SJSA1 (cell line): ENCODE measurements around the gene TAF1B. TPM values are rescaled to one million over a fixed set of nuclear protein-coding genes. Genes with fewer than 3 reads are reported as not detected.

Source experiments
- DNase-seq, 2 experiments: peaks; one replicate each; pipeline ENCODE4 v3.0.0-alpha.2; 2015 to 2020; ENCODE audit warnings: low spot score in 2 of 2, low read depth in 1 of 2
- H3K27ac ChIP-seq: fragments of 250-450 bp; sonication (Bioruptor Pico); 2 replicates; pipeline ENCODE4 v1.5.1; 2020; ENCODE audit warnings: mild to moderate bottlenecking, moderate library complexity
- H3K27me3 ChIP-seq: fragments of 250-450 bp; sonication (Bioruptor Pico); replicated peaks from 2 replicates; pipeline ENCODE4 v1.5.1; 2020; ENCODE audit warnings: mild to moderate bottlenecking, moderate library complexity
- H3K36me3 ChIP-seq: fragments of 250-450 bp; sonication (Bioruptor Pico); 2 replicates; pipeline ENCODE4 v1.5.1; 2020; ENCODE audit warnings: mild to moderate bottlenecking
- H3K4me1 ChIP-seq: fragments of 250-450 bp; sonication (Bioruptor Pico); replicated peaks from 2 replicates; pipeline ENCODE4 v1.6.1; 2021; ENCODE audit warnings: mild to moderate bottlenecking
- H3K4me3 ChIP-seq: fragments of 250-450 bp; sonication (Bioruptor Pico); 2 replicates; pipeline ENCODE4 v1.5.1; 2020; ENCODE audit warnings: mild to moderate bottlenecking
- H3K9me3 ChIP-seq: fragments of 250-450 bp; sonication (Bioruptor Pico); replicated peaks from 2 replicates; pipeline ENCODE4 v1.5.1; 2020; ENCODE audit warnings: mild to moderate bottlenecking
- total RNA-seq: library from RNA; depleted of rRNA; stranded (reverse); fragments of >200 nt; shearing (Covaris generic); gene quantifications from 2 replicates; pipeline ENCODE4 v1.2.3, GENCODE V29; 2014

Gene TAF1B
- total RNA-seq, 1 experiment from 2014 or later: 35.6 TPM

DNA sequence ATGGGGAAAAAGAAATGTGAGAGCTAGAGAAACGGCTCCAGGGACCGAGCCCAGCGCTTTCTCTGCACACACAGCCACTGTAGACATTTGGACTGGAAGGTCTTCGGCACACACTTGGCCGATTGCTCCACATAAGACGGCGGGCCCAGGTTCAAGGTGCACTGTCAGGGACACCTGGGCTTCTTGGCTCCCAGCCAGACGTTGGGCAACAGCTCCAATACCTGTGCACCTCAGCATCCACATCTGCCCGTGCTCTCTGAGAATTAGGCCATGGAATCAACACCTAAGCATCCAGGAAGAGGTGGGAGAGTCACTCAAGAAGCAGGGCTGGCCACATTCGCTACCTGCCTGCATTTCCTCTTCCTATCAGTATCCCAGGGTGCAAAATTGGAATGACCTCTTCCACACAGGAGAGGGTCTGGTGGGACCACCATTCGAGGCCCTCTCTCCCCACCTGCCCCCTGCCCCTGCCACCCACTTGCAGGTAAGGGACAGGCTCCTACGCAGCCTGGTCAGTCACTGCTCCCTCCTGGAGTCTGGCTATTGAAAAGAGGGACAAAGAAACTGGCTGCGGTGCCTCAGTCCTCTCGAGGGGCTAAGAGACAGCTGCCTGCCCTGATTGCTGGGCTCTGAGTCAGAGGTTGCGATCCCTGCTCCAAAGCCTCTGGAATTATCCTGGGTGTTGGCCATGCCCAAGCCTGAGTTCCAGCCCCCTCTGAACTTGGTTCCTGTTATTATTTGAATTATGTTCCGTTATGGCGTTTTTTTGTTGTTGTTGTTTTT, 40.1 kb upstream of the TAF1B start:
- 0 out of 2 replicates have a peak, but pooled peaks cover 3% of the 10 kb centered on the region for H3K9me3 ChIP-seq
- H3K36me3 ChIP-seq: no peaks in the 10 kb centered on the region
- H3K4me3 ChIP-seq: no peak overlapping the region
- peak overlapping the region; percentile 81 for H3K27ac ChIP-seq
- peak; percentile 50 to 82 for DNase-seq
- H3K4me1 ChIP-seq: peaks cover 47% of the 10 kb centered on the region
- no peaks in the 10 kb centered on the region for H3K27me3 ChIP-seq

DNA sequence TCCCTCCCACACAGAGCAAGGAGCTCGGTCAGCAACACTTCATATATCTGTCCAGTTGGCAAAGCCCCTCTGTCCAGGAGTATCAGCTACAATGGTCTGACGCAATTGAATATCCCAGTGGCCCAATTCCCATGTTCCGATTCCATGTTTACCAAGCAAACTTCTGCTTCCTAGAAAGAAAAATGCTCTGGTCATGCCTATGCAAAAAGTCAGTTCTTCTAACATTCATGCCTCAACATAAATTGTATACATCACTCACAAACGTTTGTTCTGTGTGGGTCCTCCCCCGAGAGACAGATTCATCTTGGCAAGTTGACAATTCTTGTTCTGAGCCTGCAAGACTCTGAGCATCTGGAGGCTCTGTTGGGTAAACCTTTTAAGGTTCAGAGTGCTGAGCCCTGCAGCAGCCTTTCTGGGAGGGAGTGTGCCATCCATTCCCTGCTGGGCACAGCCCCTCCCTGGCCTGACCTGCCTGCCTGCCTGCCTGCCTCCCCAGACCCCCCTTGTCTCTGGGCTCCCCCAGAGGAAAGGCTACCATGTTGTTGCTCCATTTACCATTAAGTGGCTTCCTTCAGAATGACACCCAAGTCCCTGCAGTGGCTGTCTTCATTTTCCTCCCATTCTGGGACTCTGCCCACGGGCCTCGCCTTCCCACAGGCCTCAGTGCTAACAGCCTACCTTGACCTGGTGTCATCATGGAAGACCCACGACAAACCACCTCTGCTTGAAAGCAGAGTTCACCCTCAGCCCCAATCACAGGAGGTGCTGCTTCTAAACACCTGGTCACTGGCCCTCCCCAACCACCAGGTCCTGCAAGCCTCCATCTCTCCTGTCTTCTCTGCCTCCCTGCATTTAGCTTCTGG, 37.6 kb upstream of the TAF1B start:
- Histone ChIP-seq H3K27ac (no peak overlapping the region), H3K4me3 (no peak overlapping the region), H3K9me3 (0 out of 2 replicates have a peak, but pooled peaks cover 3% of the 10 kb centered on the region), H3K4me1 (peaks cover 34% of the 10 kb centered on the region), H3K27me3 (no peaks in the 10 kb centered on the region), H3K36me3 (no peaks in the 10 kb centered on the region)
- no peak for DNase-seq

- Histone ChIP-seq H3K27me3 (no peaks in the 10 kb centered on the region), H3K27ac (no peak overlapping the region), H3K4me1 (peaks cover 28% of the 10 kb centered on the region), H3K9me3 (0 out of 2 replicates have a peak, but pooled peaks cover 3% of the 10 kb centered on the region), H3K4me3 (no peak overlapping the region), H3K36me3 (no peaks in the 10 kb centered on the region)
- DNase-seq: no peak
Measured at GRCh38 chr2:9806298-9806610, 37.0 kb upstream of the TAF1B start.

GRCh38 chr2:9806656-9807055, 36.6 kb upstream of the TAF1B start:
- H3K4me3 ChIP-seq: no peak overlapping the region
- DNase-seq: no peak

GRCh38 chr2:9807056-9807455, 36.2 kb upstream of the TAF1B start:
- H3K36me3 ChIP-seq: no peaks in the 10 kb centered on the region

More at GRCh38 chr2:9806656-9807055, 36.6 kb upstream of the TAF1B start:
- Histone ChIP-seq H3K27me3 (no peaks in the 10 kb centered on the region), H3K36me3 (no peaks in the 10 kb centered on the region), H3K4me1 (peaks cover 27% of the 10 kb centered on the region), H3K9me3 (0 out of 2 replicates have a peak, but pooled peaks cover 3% of the 10 kb centered on the region), H3K27ac (no peak overlapping the region)

DNA sequence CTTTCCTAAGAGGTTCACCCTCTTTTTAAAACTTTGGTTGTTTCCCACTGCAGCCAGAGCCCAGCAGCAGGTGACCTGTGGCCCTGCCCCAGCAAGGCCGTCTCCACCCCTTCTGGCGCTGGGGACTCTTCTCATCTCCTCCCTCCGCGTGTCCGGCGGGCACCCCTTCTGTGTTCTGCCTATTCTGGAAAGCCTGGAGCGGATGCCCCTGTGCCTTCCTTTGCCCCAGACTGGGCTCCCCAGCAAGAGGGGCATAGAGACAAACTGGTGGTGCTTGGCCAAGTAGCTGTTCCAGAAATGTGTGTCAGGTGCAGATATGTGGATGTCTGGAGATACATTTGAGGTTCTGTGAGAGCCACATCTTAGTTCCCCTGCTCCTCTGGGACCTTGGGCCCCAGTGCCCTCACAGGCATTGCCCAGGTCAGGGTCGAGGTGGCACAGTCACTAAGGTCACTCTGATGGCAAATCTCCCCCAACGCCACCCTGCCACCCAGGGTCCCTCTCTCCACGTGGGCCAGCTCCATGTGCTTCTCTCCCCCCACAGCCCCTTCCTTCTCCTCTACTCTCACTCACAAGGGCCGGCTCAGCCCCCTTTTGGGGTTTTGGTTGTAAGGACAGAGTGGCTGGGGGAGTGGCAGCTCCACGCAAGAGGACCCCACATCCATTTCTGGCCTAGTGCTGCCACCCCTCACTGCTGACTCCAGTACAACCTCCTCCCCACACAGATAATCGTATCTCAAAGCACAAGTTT, 35.5 kb upstream of the TAF1B start:
- Histone ChIP-seq H3K27ac (no peak overlapping the region), H3K4me3 (no peak overlapping the region), H3K27me3 (no peaks in the 10 kb centered on the region), H3K36me3 (no peaks in the 10 kb centered on the region), H3K9me3 (0 out of 2 replicates have a peak, but pooled peaks cover 3% of the 10 kb centered on the region), H3K4me1 (peaks cover 27% of the 10 kb centered on the region)
- DNase-seq: no peak

More at GRCh38 chr2:9807056-9807455, 36.2 kb upstream of the TAF1B start:
- Histone ChIP-seq H3K4me3 (no peak overlapping the region), H3K27ac (no peak overlapping the region), H3K27me3 (no peaks in the 10 kb centered on the region), H3K9me3 (0 out of 2 replicates have a peak, but pooled peaks cover 3% of the 10 kb centered on the region), H3K4me1 (peaks cover 27% of the 10 kb centered on the region)
- no peak for DNase-seq

- peaks cover 24% of the 10 kb centered on the region for H3K4me1 ChIP-seq
- H3K36me3 ChIP-seq: no peaks in the 10 kb centered on the region
- no peak for DNase-seq
Measured at GRCh38 chr2:9808334-9809063, 34.8 kb upstream of the TAF1B start.

DNA sequence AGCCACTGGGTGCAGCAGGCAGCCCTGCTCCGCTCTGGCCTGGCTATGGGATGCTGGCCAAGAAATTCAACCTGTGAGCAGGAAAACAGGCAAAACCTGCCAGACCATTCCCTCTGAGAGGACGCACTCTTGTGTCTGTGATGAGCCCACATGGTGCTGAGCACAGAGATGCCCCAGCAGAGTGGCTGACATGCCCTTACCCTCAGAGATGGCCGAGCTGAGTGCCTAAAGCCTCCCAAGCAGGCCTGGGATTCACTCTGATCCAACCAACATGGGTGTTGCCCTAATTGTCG, 34.3 kb upstream of the TAF1B start:
- Histone ChIP-seq H3K27me3 (no peaks in the 10 kb centered on the region), H3K4me3 (no peak overlapping the region), H3K4me1 (peaks cover 24% of the 10 kb centered on the region), H3K36me3 (no peaks in the 10 kb centered on the region), H3K27ac (no peak overlapping the region), H3K9me3 (0 out of 2 replicates have a peak, but pooled peaks cover 3% of the 10 kb centered on the region)
- DNase-seq: no peak

More at GRCh38 chr2:9808334-9809063, 34.8 kb upstream of the TAF1B start:
- Histone ChIP-seq H3K9me3 (0 out of 2 replicates have a peak, but pooled peaks cover 3% of the 10 kb centered on the region), H3K27me3 (no peaks in the 10 kb centered on the region), H3K27ac (no peak overlapping the region), H3K4me3 (no peak overlapping the region)

- H3K4me1 ChIP-seq: peaks cover 29% of the 10 kb centered on the region
- DNase-seq: no peak
Measured at GRCh38 chr2:9809448-9810088, 33.7 kb upstream of the TAF1B start.

GRCh38 chr2:9811216-9811615, 32.1 kb upstream of the TAF1B start:
- Histone ChIP-seq H3K4me3 (no peak overlapping the region), H3K36me3 (no peaks in the 10 kb centered on the region), H3K27me3 (no peaks in the 10 kb centered on the region), H3K27ac (no peak overlapping the region), H3K9me3 (no peaks in the 10 kb centered on the region), H3K4me1 (peaks cover 38% of the 10 kb centered on the region)
- DNase-seq: no peak

More at GRCh38 chr2:9809448-9810088, 33.7 kb upstream of the TAF1B start:
- H3K27ac ChIP-seq: no peak overlapping the region
- no peaks in the 10 kb centered on the region for H3K36me3 ChIP-seq
- H3K4me3 ChIP-seq: no peak overlapping the region
- H3K9me3 ChIP-seq: no peaks in the 10 kb centered on the region
- H3K27me3 ChIP-seq: no peaks in the 10 kb centered on the region

GRCh38 chr2:9811679-9812511, 31.4 kb upstream of the TAF1B start:
- Histone ChIP-seq H3K4me1 (peaks cover 38% of the 10 kb centered on the region), H3K36me3 (no peaks in the 10 kb centered on the region), H3K4me3 (no peak overlapping the region), H3K9me3 (no peaks in the 10 kb centered on the region), H3K27me3 (no peaks in the 10 kb centered on the region), H3K27ac (no peak overlapping the region)
- no peak for DNase-seq

DNA sequence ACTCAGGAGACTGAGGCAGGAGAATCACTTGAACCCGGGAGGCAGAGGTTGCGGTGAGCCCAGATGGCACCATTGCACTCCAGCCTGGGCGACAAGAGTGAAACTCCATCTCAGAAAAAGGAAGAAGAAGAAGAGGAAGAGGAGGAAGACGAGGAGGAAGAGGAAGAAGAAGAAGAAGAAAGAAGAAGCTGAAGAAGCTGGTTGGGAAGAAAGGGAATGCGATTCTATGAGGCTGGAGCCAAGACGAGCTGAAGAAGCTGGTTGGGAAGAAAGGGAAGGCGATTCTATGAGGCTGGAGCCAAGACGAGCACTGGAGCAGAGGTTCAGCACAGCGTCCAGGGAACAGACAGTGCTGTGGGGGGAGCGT, 30.3 kb upstream of the TAF1B start:
- H3K36me3 ChIP-seq: no peaks in the 10 kb centered on the region
- no peaks in the 10 kb centered on the region for H3K9me3 ChIP-seq
- no peak overlapping the region for H3K27ac ChIP-seq
- DNase-seq: no peak
- H3K27me3 ChIP-seq: no peaks in the 10 kb centered on the region
- H3K4me3 ChIP-seq: no peak overlapping the region
- H3K4me1 ChIP-seq: peaks cover 38% of the 10 kb centered on the region
